ENCODE results near the gene CCDC8. TPM values are rescaled to one million over a fixed set of nuclear protein-coding genes. Genes with fewer than 3 reads are reported as not detected.

The CCDC8 gene
- total and polyA plus RNA-seq, 2 donors (not counting 3 experiments of a cell fraction or from before 2014, with no cell fraction given), result 0.18 to 0.75 TPM

- DNase-seq (ENCODE audit: low read depth, low spot score) (peak; percentile 36), FAIRE-seq (no peak)
- ChIA-PET POLR2A (no interaction called here), CTCF (no interaction called here)
- Histone ChIP-seq H3K36me3 (ENCODE audit: control insufficient read depth in 2 of 2, extremely low read depth in 1 of 2, insufficient read depth in 2 of 2, low read length in 2 of 2) (no peaks in the 10 kb centered on the region), H3K27me3 (ENCODE audit: control insufficient read depth in 2 of 2, insufficient read depth in 2 of 2, low read length in 2 of 2) (peaks cover 22 to 34% of the 10 kb centered on the region in 2 experiments), H3K27ac (ENCODE audit: insufficient read depth, low read depth, low read length) (no peak overlapping the region), H3K4me1 (ENCODE audit: control insufficient read depth, extremely low read depth, insufficient read depth, low read length) (peaks cover 6% of the 10 kb centered on the region), H3K9ac (replicated peaks; ENCODE audit: extremely low read depth, insufficient read depth, low read length) (no peak overlapping the region), H3K4me3 (replicated peaks in 1 of 3; ENCODE audit: insufficient read depth in 1 of 3, low read depth in 1 of 3, low read length in 3 of 3) (peak overlapping the region; percentile 23 to 51 (median 27)), H4K20me1 (replicated peaks; ENCODE audit: control insufficient read depth, extremely low read depth, insufficient read depth, low read length) (no peaks in the 10 kb centered on the region), H3K4me2 (ENCODE audit: insufficient read depth, low read length) (peak overlapping the region; percentile 56), H2AFZ (ENCODE audit: low read depth, low read length) (peak overlapping the region; percentile 75), H3K9me3 (replicated peaks; ENCODE audit: control insufficient read depth, insufficient read depth, low read length) (no peaks in the 10 kb centered on the region), H3K79me2 (ENCODE audit: control insufficient read depth, insufficient read depth, low read length) (no peaks in the 10 kb centered on the region), H3K9me1 (replicated peaks; ENCODE audit: control insufficient read depth, extremely low read depth, insufficient read depth, low read length) (no peaks in the 10 kb centered on the region)
- TF ChIP-seq JUN (IDR thresholded peaks at IDR 0.05; ENCODE audit: borderline replicate concordance, insufficient read depth, insufficient read length, low read depth) (no peak), CTCF (IDR thresholded peaks at IDR 0.05; ENCODE audit: extremely low read depth in 1 of 2, insufficient read depth in 1 of 2, low read depth in 1 of 2, low read length in 2 of 2) (no peak), EZH2 (IDR thresholded peaks at IDR 0.05; ENCODE audit: borderline replicate concordance, low read depth, low read length, severe bottlenecking) (peak; percentile 4), POLR2A (IDR thresholded peaks at IDR 0.05; ENCODE audit: low read depth, low read length) (no peak)
- no TSS peak for BruUV-seq (replicated peaks)
- dilution Hi-C loops (cut with MboI; ENCODE audit: extremely low pct_ligation_motif_present, low sequenced_read_pairs), result no loop called here
- intact Hi-C loops (cut with micrococcal nuclease), result no loop called here
Observed at GRCh38 chr19:46426506-46427162, 13.3 kb upstream of the CCDC8 start.

GRCh38 chr19:46426035-46426505 lies 12.7 kb upstream of the CCDC8 start:
- DNase-seq (ENCODE audit: low read depth, low spot score), result no peak
- Histone ChIP-seq H2AFZ (ENCODE audit: low read depth, low read length) (peak overlapping the region; percentile 75), H3K9me1 (replicated peaks; ENCODE audit: control insufficient read depth, extremely low read depth, insufficient read depth, low read length) (no peaks in the 10 kb centered on the region), H3K27me3 (ENCODE audit: control insufficient read depth in 2 of 2, insufficient read depth in 2 of 2, low read length in 2 of 2) (peaks cover 22 to 33% of the 10 kb centered on the region in 2 experiments), H3K27ac (ENCODE audit: insufficient read depth, low read depth, low read length) (no peak overlapping the region), H3K4me1 (ENCODE audit: control insufficient read depth, extremely low read depth, insufficient read depth, low read length) (peaks cover 6% of the 10 kb centered on the region), H3K4me3 (replicated peaks in 1 of 3; ENCODE audit: insufficient read depth in 1 of 3, low read depth in 1 of 3, low read length in 3 of 3) (peak overlapping the region; percentile 23 to 51 (median 27)), H3K4me2 (ENCODE audit: insufficient read depth, low read length) (peak overlapping the region; percentile 56), H3K9me3 (replicated peaks; ENCODE audit: control insufficient read depth, insufficient read depth, low read length) (no peaks in the 10 kb centered on the region), H3K9ac (replicated peaks; ENCODE audit: extremely low read depth, insufficient read depth, low read length) (no peak overlapping the region), H3K79me2 (ENCODE audit: control insufficient read depth, insufficient read depth, low read length) (no peaks in the 10 kb centered on the region), H4K20me1 (replicated peaks; ENCODE audit: control insufficient read depth, extremely low read depth, insufficient read depth, low read length) (no peaks in the 10 kb centered on the region), H3K36me3 (ENCODE audit: control insufficient read depth in 2 of 2, extremely low read depth in 1 of 2, insufficient read depth in 2 of 2, low read length in 2 of 2) (no peaks in the 10 kb centered on the region)
- TF ChIP-seq MYC (IDR thresholded peaks at IDR 0.05; ENCODE audit: low read depth, low read length) (no peak), EZH2 (IDR thresholded peaks at IDR 0.05; ENCODE audit: borderline replicate concordance, low read depth, low read length, severe bottlenecking) (no peak), FOS (IDR thresholded peaks at IDR 0.05; ENCODE audit: borderline replicate concordance, insufficient read depth, low read length) (no peak), POLR2A (IDR thresholded peaks at IDR 0.05; ENCODE audit: low read depth, low read length) (no peak), JUN (IDR thresholded peaks at IDR 0.05; ENCODE audit: borderline replicate concordance, insufficient read depth, insufficient read length, low read depth) (no peak), CTCF (IDR thresholded peaks at IDR 0.05; ENCODE audit: extremely low read depth in 1 of 2, insufficient read depth in 1 of 2, low read depth in 1 of 2, low read length in 2 of 2) (no peak), MAX (IDR thresholded peaks at IDR 0.05; ENCODE audit: insufficient read depth, insufficient read length) (no peak), GATA2 (IDR thresholded peaks at IDR 0.05; ENCODE audit: insufficient read depth, insufficient read length, low read depth, low read length) (no peak), POLR2AphosphoS5 (IDR thresholded peaks at IDR 0.05; ENCODE audit: insufficient read depth, low read depth, low read length) (no peak)
- intact Hi-C loops (cut with micrococcal nuclease), result no loop called here
- ChIA-PET POLR2A (interaction anchor here (0.7 kb wide), 1 partner anchor 36 kb away, joined by 8 read pairs; no protein-coding TSS in a partner anchor), CTCF (interaction anchor here (1.6 kb wide), 1 partner anchor 10 kb away, joined by 8 read pairs; no protein-coding TSS in a partner anchor)
- dilution Hi-C loops (cut with MboI; ENCODE audit: extremely low pct_ligation_motif_present, low sequenced_read_pairs), result no loop called here
- no peak for FAIRE-seq
- BruUV-seq (replicated peaks), result no TSS peak
